Measurements from ENCODE around the gene PGLYRP1.

PGLYRP1 gene

DNA sequence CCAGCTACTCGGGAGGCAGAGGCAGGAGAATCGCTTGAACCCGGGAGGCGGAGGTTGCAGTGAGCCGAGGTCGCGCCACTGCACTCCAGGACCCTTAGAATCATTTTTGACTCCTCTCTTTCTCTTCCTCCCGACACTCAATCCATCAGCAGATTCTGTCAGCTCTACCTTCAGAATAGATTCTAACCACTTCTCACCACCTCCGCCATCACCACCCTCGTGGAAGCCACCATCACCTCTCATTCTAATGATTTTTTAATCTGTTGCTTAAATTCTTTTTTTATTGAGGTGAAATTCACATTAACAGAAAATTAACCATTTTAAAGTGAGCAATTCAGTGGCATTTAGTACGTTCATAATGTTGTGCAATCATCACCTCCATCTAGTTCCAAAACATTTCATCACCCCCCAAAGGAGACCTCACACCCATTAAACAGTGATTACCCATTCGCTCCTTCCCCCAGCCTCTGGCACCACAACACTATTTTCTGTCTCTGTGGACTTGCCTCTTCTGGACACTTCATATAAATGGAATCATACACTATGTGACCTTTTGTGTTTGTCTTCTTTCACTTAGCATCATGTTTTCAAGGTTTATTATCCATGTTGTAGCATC is 32.6 kb downstream of the PGLYRP1 start:
- Histone ChIP-seq H3K27me3 (ENCODE audit: control insufficient read depth in 1 of 2, insufficient read depth in 2 of 2, low read length in 2 of 2) (peaks cover 0 to 6% of the 10 kb centered on the region in 2 donors), H3K4me3 (ENCODE audit: low read depth in 1 of 2, low read length in 2 of 2) (no peak overlapping the region), H3K27ac (ENCODE audit: low read depth, low read length) (no peak overlapping the region), H3K9me3 (ENCODE audit: control insufficient read depth in 1 of 2, low read length in 2 of 2) (no peaks in the 10 kb centered on the region), H3K4me1 (ENCODE audit: control insufficient read depth in 1 of 2, insufficient read depth in 2 of 2, low read length in 2 of 2) (no peaks in the 10 kb centered on the region), H3K36me3 (ENCODE audit: control insufficient read depth in 1 of 2, insufficient read depth in 2 of 2, low read length in 2 of 2) (no peaks in the 10 kb centered on the region), H3K9ac (ENCODE audit: low read depth in 1 of 2, low read length in 2 of 2) (no peak overlapping the region)

DNA sequence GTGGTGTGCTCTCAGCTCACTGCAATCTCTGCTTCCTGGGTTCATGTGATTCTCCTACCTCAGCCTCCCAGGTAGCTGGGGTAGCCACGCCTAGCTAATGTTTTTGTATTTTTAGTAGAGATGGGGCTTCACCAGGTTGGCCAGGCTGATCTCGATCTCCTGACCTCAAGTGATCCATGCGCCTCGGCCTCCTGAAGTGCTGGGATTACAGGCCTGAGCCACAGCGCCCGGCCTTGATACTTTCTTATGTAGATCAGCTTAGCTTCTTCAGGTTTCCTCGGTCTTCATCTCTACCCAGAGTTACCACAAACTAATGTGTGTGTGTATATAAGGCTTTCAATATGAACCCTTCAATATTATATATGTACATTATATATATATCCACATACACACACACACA is 37.5 kb downstream of the PGLYRP1 start:
- H3K27ac ChIP-seq (ENCODE audit: low read depth, low read length), result no peak overlapping the region
- no peak overlapping the region for H3K4me3 ChIP-seq (ENCODE audit: low read depth in 1 of 2, low read length in 2 of 2)
- H3K9ac ChIP-seq (ENCODE audit: low read depth in 1 of 2, low read length in 2 of 2), result no peak overlapping the region
- H3K27me3 ChIP-seq (ENCODE audit: control insufficient read depth in 1 of 2, insufficient read depth in 2 of 2, low read length in 2 of 2), result peaks cover 0 to 6% of the 10 kb centered on the region in 2 donors
- H3K9me3 ChIP-seq (ENCODE audit: control insufficient read depth in 1 of 2, low read length in 2 of 2), result no peaks in the 10 kb centered on the region
- no peaks in the 10 kb centered on the region for H3K36me3 ChIP-seq (ENCODE audit: control insufficient read depth in 1 of 2, insufficient read depth in 2 of 2, low read length in 2 of 2)
- no peaks in the 10 kb centered on the region for H3K4me1 ChIP-seq (ENCODE audit: control insufficient read depth in 1 of 2, insufficient read depth in 2 of 2, low read length in 2 of 2)

DNA sequence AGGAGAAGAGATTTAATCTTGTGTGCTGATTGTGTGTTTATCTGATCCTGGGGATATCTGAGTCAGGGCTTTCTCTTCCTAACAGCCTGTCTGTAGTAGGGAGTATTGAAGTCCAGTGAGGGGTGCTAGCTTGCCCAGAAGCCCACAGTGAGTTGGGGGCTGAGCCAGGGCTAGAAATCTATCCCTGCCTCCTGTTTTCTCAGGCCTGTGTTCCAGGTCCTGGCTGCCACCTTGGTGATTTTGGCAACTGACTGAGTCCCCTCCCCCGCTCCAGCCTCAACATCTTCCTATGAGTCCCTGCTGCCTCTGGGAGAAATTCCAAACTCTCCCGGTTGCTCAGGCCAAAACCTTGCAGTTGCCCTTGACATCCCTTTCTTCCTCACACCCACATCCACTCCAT is 41.5 kb downstream of the PGLYRP1 start:
- H3K4me1 ChIP-seq (ENCODE audit: control insufficient read depth in 1 of 2, insufficient read depth in 2 of 2, low read length in 2 of 2), result no peaks in the 10 kb centered on the region
- H3K36me3 ChIP-seq (ENCODE audit: control insufficient read depth in 1 of 2, insufficient read depth in 2 of 2, low read length in 2 of 2), result no peaks in the 10 kb centered on the region
- no peaks in the 10 kb centered on the region for H3K27me3 ChIP-seq (ENCODE audit: control insufficient read depth in 1 of 2, insufficient read depth in 2 of 2, low read length in 2 of 2)
- H3K4me3 ChIP-seq (ENCODE audit: low read depth in 1 of 2, low read length in 2 of 2), result no peak overlapping the region
- no peak overlapping the region for H3K27ac ChIP-seq (ENCODE audit: low read depth, low read length)
- no peaks in the 10 kb centered on the region for H3K9me3 ChIP-seq (ENCODE audit: control insufficient read depth in 1 of 2, low read length in 2 of 2)
- H3K9ac ChIP-seq (ENCODE audit: low read depth in 1 of 2, low read length in 2 of 2), result no peak overlapping the region

DNA sequence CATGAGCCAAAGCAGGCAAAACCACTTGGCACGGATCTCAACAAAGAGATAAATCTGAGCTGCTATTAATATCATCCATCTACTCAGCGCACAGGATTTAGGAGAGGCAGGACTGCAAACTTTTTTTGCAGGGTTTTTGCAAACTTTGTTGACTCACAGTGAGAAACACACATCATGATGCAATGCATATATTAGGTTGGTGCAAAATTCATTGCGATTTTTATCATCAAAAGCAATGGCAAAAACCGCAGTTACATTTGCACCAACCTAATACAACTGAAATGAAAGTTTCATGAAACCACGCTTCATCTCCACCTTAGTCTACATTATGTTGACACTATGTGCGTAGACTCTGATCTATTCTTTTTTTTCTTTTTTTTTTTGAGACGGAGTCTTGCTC is 44.7 kb downstream of the PGLYRP1 start:
- Histone ChIP-seq H3K4me1 (ENCODE audit: control insufficient read depth in 1 of 2, insufficient read depth in 2 of 2, low read length in 2 of 2) (no peaks in the 10 kb centered on the region), H3K9me3 (ENCODE audit: control insufficient read depth in 1 of 2, low read length in 2 of 2) (no peaks in the 10 kb centered on the region), H3K36me3 (ENCODE audit: control insufficient read depth in 1 of 2, insufficient read depth in 2 of 2, low read length in 2 of 2) (no peaks in the 10 kb centered on the region), H3K27ac (ENCODE audit: low read depth, low read length) (no peak overlapping the region), H3K4me3 (ENCODE audit: low read depth in 1 of 2, low read length in 2 of 2) (no peak overlapping the region), H3K9ac (ENCODE audit: low read depth in 1 of 2, low read length in 2 of 2) (no peak overlapping the region), H3K27me3 (ENCODE audit: control insufficient read depth in 1 of 2, insufficient read depth in 2 of 2, low read length in 2 of 2) (peaks cover 12 to 17% of the 10 kb centered on the region in 2 donors)

DNA sequence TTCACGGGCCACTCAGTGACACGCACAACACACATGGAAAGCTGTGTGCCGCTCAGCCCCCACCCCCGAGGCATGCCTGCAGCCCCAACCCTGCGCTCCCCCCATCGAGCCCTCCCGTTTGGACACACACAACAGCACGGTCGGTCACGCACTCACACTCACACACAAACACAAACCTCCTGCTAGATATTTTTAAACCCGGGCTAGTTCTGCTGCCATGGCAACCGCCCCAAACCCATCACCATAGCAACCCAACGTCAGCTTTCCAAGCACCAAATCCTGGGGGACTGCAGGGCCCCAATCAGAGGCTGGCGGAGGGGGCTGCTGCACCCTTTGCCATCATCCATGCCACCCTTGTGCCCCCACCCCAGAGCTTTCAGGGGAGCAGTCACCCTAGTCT is 46.7 kb downstream of the PGLYRP1 start:
- no peak overlapping the region for H3K9ac ChIP-seq (ENCODE audit: low read depth in 1 of 2, low read length in 2 of 2)
- peaks cover 0 to 4% of the 10 kb centered on the region in 2 donors for H3K4me1 ChIP-seq (ENCODE audit: control insufficient read depth in 1 of 2, insufficient read depth in 2 of 2, low read length in 2 of 2)
- H3K36me3 ChIP-seq (ENCODE audit: control insufficient read depth in 1 of 2, insufficient read depth in 2 of 2, low read length in 2 of 2), result no peaks in the 10 kb centered on the region
- H3K9me3 ChIP-seq (ENCODE audit: control insufficient read depth in 1 of 2, low read length in 2 of 2), result no peaks in the 10 kb centered on the region
- H3K27ac ChIP-seq (ENCODE audit: low read depth, low read length), result no peak overlapping the region
- no peak overlapping the region for H3K4me3 ChIP-seq (ENCODE audit: low read depth in 1 of 2, low read length in 2 of 2)
- H3K27me3 ChIP-seq (ENCODE audit: control insufficient read depth in 1 of 2, insufficient read depth in 2 of 2, low read length in 2 of 2), result peaks cover 28 to 33% of the 10 kb centered on the region in 2 donors

DNA sequence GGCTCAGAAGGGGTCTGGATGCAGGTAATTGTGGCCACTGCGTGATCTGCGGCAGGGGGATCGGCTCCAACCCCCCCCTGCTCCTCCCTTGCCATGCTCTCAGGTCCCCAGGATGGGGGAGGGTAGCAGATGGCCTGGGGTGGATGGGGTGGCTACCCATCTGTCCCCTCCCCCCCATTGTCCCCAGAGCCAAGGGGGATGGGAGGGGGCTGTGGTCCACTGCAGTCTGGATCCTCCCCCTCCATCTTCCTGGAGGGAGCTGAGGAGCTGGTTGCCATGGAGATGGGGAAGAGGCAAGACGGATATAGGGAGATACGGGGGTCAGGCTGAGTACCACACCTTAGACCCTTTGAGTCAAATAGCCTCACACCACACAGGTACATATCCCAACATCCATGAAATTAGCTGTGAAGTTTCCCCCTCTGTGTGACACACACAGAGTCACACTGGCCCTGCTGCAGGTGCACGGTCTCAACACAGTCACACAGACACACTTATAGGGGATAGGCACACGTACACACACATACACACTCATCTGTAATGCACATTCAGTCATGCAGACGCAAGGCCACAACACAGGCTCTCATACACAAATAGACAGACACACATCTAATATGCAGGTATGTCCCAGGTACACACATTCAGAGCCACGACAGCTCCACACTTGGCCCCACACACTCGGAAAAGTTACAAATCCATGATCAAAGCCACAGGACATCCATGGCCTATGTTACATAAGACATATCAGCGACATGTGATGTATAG is 47.4 kb downstream of the PGLYRP1 start:
- Histone ChIP-seq H3K27ac (ENCODE audit: low read depth, low read length) (no peak overlapping the region), H3K4me3 (ENCODE audit: low read depth in 1 of 2, low read length in 2 of 2) (no peak overlapping the region), H3K27me3 (ENCODE audit: control insufficient read depth in 1 of 2, insufficient read depth in 2 of 2, low read length in 2 of 2) (peaks cover 35 to 40% of the 10 kb centered on the region in 2 donors)

DNA sequence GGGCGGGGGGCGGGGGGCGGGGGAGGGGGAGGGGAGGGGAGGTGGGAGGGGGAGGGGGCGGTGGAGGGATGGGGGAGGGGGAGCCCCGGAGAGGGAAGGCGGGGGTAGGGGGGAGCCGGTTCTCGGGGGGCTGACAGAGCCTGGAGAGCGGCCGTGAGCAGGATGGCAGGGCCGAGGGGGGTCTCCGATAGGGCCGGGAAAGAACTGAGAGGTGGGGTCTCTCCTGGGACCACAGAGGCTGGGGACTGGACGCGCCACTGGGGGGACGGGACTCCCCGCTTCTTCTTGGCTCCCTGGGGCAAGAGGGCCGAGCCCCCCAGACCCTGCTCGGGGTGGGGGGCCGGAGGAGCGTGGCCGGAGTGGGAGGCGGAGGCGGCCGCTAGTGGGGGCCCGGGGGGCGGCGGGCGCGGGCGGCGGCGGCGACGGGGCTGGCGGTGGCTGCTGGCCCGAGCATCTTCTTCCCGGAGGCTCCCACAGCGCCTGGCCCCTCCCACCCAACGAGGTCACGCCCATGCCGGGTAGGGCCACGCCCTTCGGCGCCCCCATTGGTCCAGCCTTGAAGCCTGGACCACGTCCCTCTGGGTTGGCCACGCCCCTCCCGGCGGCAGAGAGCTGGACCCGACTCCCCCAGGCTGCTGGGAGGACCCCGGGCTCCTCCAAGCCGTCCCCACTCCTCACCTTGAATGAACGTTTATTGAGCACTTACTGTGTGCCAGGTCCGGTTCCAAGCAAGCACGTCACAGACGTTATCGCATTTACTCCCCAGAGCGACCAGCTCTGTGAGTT is 49.1 kb downstream of the PGLYRP1 start, which contains the start of gene NOVA2:
NOVA2 (minus strand) TSS at position 313 of the 786 bp plus-strand sequence. CDS start 514 bp downstream, outside the sequence.
- Histone ChIP-seq H3K27me3 (ENCODE audit: control insufficient read depth in 1 of 2, insufficient read depth in 2 of 2, low read length in 2 of 2) (peaks cover 41 to 44% of the 10 kb centered on the region in 2 donors), H3K9me3 (ENCODE audit: control insufficient read depth in 1 of 2, low read length in 2 of 2) (no peaks in the 10 kb centered on the region), H3K4me3 (ENCODE audit: low read depth in 1 of 2, low read length in 2 of 2) (no peak within 1 kb of the TSS), H3K4me1 (ENCODE audit: control insufficient read depth in 1 of 2, insufficient read depth in 2 of 2, low read length in 2 of 2) (peaks cover 0 to 4% of the 10 kb centered on the region in 2 donors), H3K27ac (ENCODE audit: low read depth, low read length) (no peak within 1 kb of the TSS), H3K36me3 (ENCODE audit: control insufficient read depth in 1 of 2, insufficient read depth in 2 of 2, low read length in 2 of 2) (no peaks in the 10 kb centered on the region), H3K9ac (ENCODE audit: low read depth in 1 of 2, low read length in 2 of 2) (no peak within 1 kb of the TSS)

More for the DNA sequence above, 47.4 kb downstream of the PGLYRP1 start:
- Histone ChIP-seq H3K4me1 (ENCODE audit: control insufficient read depth in 1 of 2, insufficient read depth in 2 of 2, low read length in 2 of 2) (peaks cover 0 to 4% of the 10 kb centered on the region in 2 donors), H3K9me3 (ENCODE audit: control insufficient read depth in 1 of 2, low read length in 2 of 2) (no peaks in the 10 kb centered on the region), H3K9ac (ENCODE audit: low read depth in 1 of 2, low read length in 2 of 2) (no peak overlapping the region), H3K36me3 (ENCODE audit: control insufficient read depth in 1 of 2, insufficient read depth in 2 of 2, low read length in 2 of 2) (no peaks in the 10 kb centered on the region)

DNA sequence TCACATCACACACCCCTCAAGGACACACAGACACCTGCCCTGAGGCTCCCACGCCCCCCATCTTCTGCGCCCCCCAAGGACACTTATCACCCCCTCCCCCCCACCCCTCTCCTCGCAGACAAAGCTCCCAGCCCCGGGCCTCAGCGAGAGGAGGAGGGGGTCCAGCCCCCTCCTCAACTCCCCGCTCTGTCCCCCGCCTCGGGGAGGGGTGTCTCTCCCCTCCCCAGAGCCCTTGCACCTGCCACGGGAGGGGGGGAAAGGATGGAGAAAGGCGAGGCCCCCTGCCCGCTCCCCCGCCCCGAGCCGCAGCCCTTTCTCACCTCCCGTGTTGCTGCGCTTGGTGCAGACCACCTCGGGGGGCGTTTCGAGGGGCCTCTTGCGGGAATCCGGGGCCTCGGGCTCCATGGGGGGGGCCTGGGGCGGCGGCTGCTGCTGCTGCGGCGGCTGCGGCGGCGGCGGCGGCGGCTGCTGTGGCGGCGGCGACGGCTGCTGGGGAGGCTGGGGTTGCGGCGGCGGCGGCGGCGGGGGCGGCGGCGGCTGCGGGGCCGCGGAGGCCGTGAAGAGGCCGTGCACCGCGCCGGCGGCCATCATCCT is 49.8 kb downstream of the PGLYRP1 start:
- Histone ChIP-seq H3K36me3 (ENCODE audit: control insufficient read depth in 1 of 2, insufficient read depth in 2 of 2, low read length in 2 of 2) (no peaks in the 10 kb centered on the region), H3K4me3 (ENCODE audit: low read depth in 1 of 2, low read length in 2 of 2) (no peak overlapping the region), H3K9me3 (ENCODE audit: control insufficient read depth in 1 of 2, low read length in 2 of 2) (no peaks in the 10 kb centered on the region), H3K27me3 (ENCODE audit: control insufficient read depth in 1 of 2, insufficient read depth in 2 of 2, low read length in 2 of 2) (peaks cover 41 to 44% of the 10 kb centered on the region in 2 donors), H3K27ac (ENCODE audit: low read depth, low read length) (no peak overlapping the region), H3K4me1 (ENCODE audit: control insufficient read depth in 1 of 2, insufficient read depth in 2 of 2, low read length in 2 of 2) (peaks cover 0 to 4% of the 10 kb centered on the region in 2 donors), H3K9ac (ENCODE audit: low read depth in 1 of 2, low read length in 2 of 2) (no peak overlapping the region)

DNA sequence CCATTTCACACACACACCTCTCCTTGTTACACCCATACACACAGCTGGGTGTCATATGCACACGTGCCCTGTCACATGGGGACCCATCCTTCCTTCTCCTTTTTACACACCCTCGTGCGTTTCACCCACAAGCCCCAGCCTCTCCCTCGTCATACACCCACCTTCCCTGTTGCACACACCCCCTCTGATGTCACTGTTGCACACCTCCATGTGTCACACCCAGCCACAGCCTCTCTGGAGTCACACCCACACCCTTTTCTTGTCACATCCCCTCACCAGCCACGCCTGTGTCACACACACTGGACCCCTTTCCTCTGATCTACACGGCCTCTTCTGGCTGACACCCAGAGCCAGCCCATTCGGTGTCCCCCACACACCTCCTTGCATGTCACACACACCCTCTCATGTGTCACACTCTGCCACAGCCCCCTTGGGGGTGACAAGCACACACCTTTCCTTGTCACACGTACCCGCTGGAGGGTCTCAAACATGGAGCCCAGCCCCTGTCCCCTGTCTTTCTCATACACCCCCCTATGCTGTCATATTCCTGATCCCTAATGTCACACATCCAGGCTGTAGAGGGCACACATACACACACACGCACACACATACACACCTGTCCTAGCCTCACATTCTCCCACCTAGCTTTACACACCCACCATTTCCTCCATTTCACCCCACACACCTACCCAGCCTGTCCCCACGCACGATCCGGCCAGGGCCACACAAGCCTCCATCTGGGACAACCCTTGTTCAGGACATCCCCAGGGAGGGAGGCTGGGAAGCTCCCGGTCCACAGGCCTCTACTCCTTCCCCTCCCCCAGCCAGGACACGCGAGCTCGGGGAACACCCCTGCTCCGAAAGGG is 50.5 kb downstream of the PGLYRP1 start:
- peaks cover 0 to 4% of the 10 kb centered on the region in 2 donors for H3K4me1 ChIP-seq (ENCODE audit: control insufficient read depth in 1 of 2, insufficient read depth in 2 of 2, low read length in 2 of 2)
- peaks cover 41 to 47% of the 10 kb centered on the region in 2 donors for H3K27me3 ChIP-seq (ENCODE audit: control insufficient read depth in 1 of 2, insufficient read depth in 2 of 2, low read length in 2 of 2)
- H3K9me3 ChIP-seq (ENCODE audit: control insufficient read depth in 1 of 2, low read length in 2 of 2), result no peaks in the 10 kb centered on the region
- H3K9ac ChIP-seq (ENCODE audit: low read depth in 1 of 2, low read length in 2 of 2), result no peak overlapping the region
- H3K36me3 ChIP-seq (ENCODE audit: control insufficient read depth in 1 of 2, insufficient read depth in 2 of 2, low read length in 2 of 2), result no peaks in the 10 kb centered on the region
- no peak overlapping the region for H3K27ac ChIP-seq (ENCODE audit: low read depth, low read length)
- peak overlapping the region in 1 of 2 donors; percentile 37 for H3K4me3 ChIP-seq (ENCODE audit: low read depth in 1 of 2, low read length in 2 of 2)

Measured in duodenal mucosa (tissue), 2 donors.